Activated naive CD4-positive, alpha-beta T cell (primary cell): ENCODE measurements around the gene ABL1.

ENCODE experiments used
- DNase-seq, 4 experiments: peaks; one replicate each; lab custom pipeline; 2025; lab: John Stamatoyannopoulos, UW

Gene ABL1

GRCh38 chr9:130932255-130933079 lies 97.4 kb downstream of the ABL1 start:
- no peak for DNase-seq

- DNase-seq = no peak
These were observed 98.3 kb downstream of the ABL1 start for GRCh38 chr9:130933114-130934046.

GRCh38 chr9:130934246-130934645 lies 99.2 kb downstream of the ABL1 start:
- DNase-seq = no peak

- DNase-seq = no peak
These were observed 99.9 kb downstream of the ABL1 start for GRCh38 chr9:130934702-130935647.

GRCh38 chr9:130935648-130936271 lies 100.7 kb downstream of the ABL1 start:
- DNase-seq = no peak

GRCh38 chr9:130936285-130937117 lies 101.4 kb downstream of the ABL1 start:
- DNase-seq = no peak
